Midbrain (tissue), 1 donor: ENCODE results near the gene PCBP3.
"Not testable (repeated sequence)": the region's sequence is repeated elsewhere in the genome, so short reads cannot be mapped to it uniquely, and the experiment has no call there.

Experiments
- DNase-seq: peaks from one replicate; lab custom pipeline; 2025; lab: John Stamatoyannopoulos, UW

Gene PCBP3

GRCh38 chr21:45808663-45809062 lies 165.1 kb downstream of the PCBP3 start:
- DNase-seq = not testable (repeated sequence)

GRCh38 chr21:45809421-45809820 lies 165.9 kb downstream of the PCBP3 start:
- no peak for DNase-seq

GRCh38 chr21:45811136-45811535 lies 167.6 kb downstream of the PCBP3 start:
- DNase-seq = no peak

GRCh38 chr21:45814210-45814940 lies 170.8 kb downstream of the PCBP3 start:
- DNase-seq = not testable (repeated sequence)

GRCh38 chr21:45815781-45816180 lies 172.3 kb downstream of the PCBP3 start:
- DNase-seq = not testable (repeated sequence)

GRCh38 chr21:45816794-45817193 lies 173.3 kb downstream of the PCBP3 start:
- DNase-seq = no peak

GRCh38 chr21:45817345-45817744 lies 173.8 kb downstream of the PCBP3 start:
- no peak for DNase-seq

GRCh38 chr21:45818276-45818903 lies 174.9 kb downstream of the PCBP3 start:
- DNase-seq = no peak

- DNase-seq = no peak
These were observed 175.4 kb downstream of the PCBP3 start for GRCh38 chr21:45818904-45819285.

- no peak for DNase-seq
These were observed 176.1 kb downstream of the PCBP3 start for GRCh38 chr21:45819478-45820170.

- peak; percentile 87 for DNase-seq
These were observed 176.9 kb downstream of the PCBP3 start for GRCh38 chr21:45820171-45821091.

- DNase-seq = no peak
These were observed 177.9 kb downstream of the PCBP3 start for GRCh38 chr21:45821315-45821962.

GRCh38 chr21:45821998-45822397 lies 178.5 kb downstream of the PCBP3 start:
- DNase-seq = no peak

GRCh38 chr21:45822429-45823099 lies 179.0 kb downstream of the PCBP3 start:
- DNase-seq = no peak

GRCh38 chr21:45823100-45823681 lies 179.7 kb downstream of the PCBP3 start:
- no peak for DNase-seq

- no peak for DNase-seq
These were observed 181.2 kb downstream of the PCBP3 start for GRCh38 chr21:45824546-45825215.

GRCh38 chr21:45825219-45825618 lies 181.7 kb downstream of the PCBP3 start:
- no peak for DNase-seq

GRCh38 chr21:45826676-45827301 lies 183.3 kb downstream of the PCBP3 start:
- DNase-seq = no peak

- DNase-seq = no peak
These were observed 183.8 kb downstream of the PCBP3 start for GRCh38 chr21:45827302-45827692.
